GM04504 (cell line): Measurements from ENCODE around the gene GORASP1.

ENCODE experiments used
- DNase-seq: peaks from one replicate; pipeline ENCODE4 v3.0.0-alpha.2; 2012; ENCODE audit warnings: low read depth

The GORASP1 gene

GRCh38 chr3:39141171-39141995, 34.0 kb upstream of the GORASP1 start:
- no peak for DNase-seq

- no peak for DNase-seq
Measured at GRCh38 chr3:39140341-39140971, 33.0 kb upstream of the GORASP1 start.

- DNase-seq, result no peak
Measured at GRCh38 chr3:39139442-39139841, 32.0 kb upstream of the GORASP1 start.

GRCh38 chr3:39138804-39139415, 31.5 kb upstream of the GORASP1 start:
- DNase-seq, result no peak

GRCh38 chr3:39137991-39138803, 30.8 kb upstream of the GORASP1 start:
- no peak for DNase-seq

- no peak for DNase-seq
Measured at GRCh38 chr3:39137435-39137936, 30.1 kb upstream of the GORASP1 start.

GRCh38 chr3:39136533-39137434, 29.4 kb upstream of the GORASP1 start:
- DNase-seq, result no peak

- DNase-seq, result no peak
Measured at GRCh38 chr3:39135170-39135805, 27.9 kb upstream of the GORASP1 start.

GRCh38 chr3:39134305-39134704, 26.9 kb upstream of the GORASP1 start:
- no peak for DNase-seq

GRCh38 chr3:39133822-39134221, 26.4 kb upstream of the GORASP1 start:
- no peak for DNase-seq

- no peak for DNase-seq
Measured at GRCh38 chr3:39133093-39133490, 25.7 kb upstream of the GORASP1 start.

- no peak for DNase-seq
Measured at GRCh38 chr3:39132096-39133092, 25.0 kb upstream of the GORASP1 start.

GRCh38 chr3:39130693-39131265, 23.4 kb upstream of the GORASP1 start:
- DNase-seq, result no peak

GRCh38 chr3:39130026-39130425, 22.6 kb upstream of the GORASP1 start:
- no peak for DNase-seq

GRCh38 chr3:39128951-39129350, 21.5 kb upstream of the GORASP1 start:
- DNase-seq, result no peak

- no peak for DNase-seq
Measured at GRCh38 chr3:39127908-39128304, 20.5 kb upstream of the GORASP1 start.

- no peak for DNase-seq
Measured at GRCh38 chr3:39127269-39127907, 20.0 kb upstream of the GORASP1 start.

- no peak for DNase-seq
Measured at GRCh38 chr3:39126532-39127071, 19.2 kb upstream of the GORASP1 start.
